ENCODE measurements around the gene TRAF5.

DNA sequence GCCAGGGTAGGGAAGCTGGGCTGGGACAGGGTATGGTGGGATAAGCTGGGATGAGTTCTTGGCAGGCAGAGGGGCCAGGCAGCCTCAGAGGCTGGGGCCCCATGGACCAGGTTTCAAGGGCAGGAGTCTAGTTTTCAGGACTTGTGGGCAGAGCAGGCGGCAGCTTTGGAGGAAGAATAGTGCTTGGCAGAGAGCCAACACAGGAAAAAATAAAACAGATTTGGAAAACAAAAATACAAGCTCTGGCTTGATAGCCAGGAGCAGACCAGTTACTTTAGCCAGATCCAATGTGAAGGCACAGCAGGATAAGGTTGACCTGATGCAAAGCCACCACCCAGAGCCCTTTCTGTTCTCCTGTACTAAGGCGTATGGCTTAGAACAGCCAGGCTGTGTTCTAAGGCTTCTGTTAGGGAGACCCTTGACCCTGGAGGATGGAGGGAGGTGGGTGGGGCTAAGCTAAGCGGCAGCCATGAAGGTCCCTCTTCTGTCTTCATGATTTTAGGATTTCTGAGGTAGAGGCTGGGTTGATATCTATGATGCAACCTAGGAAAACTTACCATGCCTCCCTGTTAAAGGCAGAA lies 5.5 kb downstream of the TRAF5 start:
- no peak for TF ChIP-seq POLR2A (IDR thresholded peaks at IDR 0.05)
- TF ChIP-seq, protein P1, sequence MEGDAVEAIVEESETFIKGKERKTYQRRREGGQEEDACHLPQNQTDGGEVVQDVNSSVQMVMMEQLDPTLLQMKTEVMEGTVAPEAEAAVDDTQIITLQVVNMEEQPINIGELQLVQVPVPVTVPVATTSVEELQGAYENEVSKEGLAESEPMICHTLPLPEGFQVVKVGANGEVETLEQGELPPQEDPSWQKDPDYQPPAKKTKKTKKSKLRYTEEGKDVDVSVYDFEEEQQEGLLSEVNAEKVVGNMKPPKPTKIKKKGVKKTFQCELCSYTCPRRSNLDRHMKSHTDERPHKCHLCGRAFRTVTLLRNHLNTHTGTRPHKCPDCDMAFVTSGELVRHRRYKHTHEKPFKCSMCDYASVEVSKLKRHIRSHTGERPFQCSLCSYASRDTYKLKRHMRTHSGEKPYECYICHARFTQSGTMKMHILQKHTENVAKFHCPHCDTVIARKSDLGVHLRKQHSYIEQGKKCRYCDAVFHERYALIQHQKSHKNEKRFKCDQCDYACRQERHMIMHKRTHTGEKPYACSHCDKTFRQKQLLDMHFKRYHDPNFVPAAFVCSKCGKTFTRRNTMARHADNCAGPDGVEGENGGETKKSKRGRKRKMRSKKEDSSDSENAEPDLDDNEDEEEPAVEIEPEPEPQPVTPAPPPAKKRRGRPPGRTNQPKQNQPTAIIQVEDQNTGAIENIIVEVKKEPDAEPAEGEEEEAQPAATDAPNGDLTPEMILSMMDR (IDR thresholded peaks at IDR 0.05) = no peak
